GM12892 (cell line): Measurements from ENCODE around the gene TNPO3. TPM values are rescaled to one million over a fixed set of nuclear protein-coding genes. Genes with fewer than 3 reads are reported as not detected.

Experiments
- DNase-seq: peaks from one replicate; pipeline ENCODE4 v3.0.0; 2011; ENCODE audit not compliant: insufficient read length
- FAIRE-seq: peaks from 2 replicates; lab custom pipeline; 2011; peaks lifted over from hg19 to GRCh38; lab: Jason Lieb, UNC
- POLR2A ChIP-seq: IDR thresholded peaks from 2 replicates; pipeline ENCODE4 v1.6.1; 2011; ENCODE audit warnings: low read depth, low read length, control low read depth
- POLR2AphosphoS5 ChIP-seq: IDR thresholded peaks from 2 replicates; pipeline ENCODE4 v1.6.1; 2011; ENCODE audit warnings: low read depth, low read length, control low read depth
- TAF1 ChIP-seq: IDR thresholded peaks from 2 replicates; pipeline ENCODE4 v1.6.1; 2011; ENCODE audit warnings: low read depth, mild to moderate bottlenecking, control low read depth, low read length, borderline replicate concordance
- polyA plus RNA-seq: library from polyadenylated mRNA; unstranded; fragments of >200 nt; gene quantifications from one replicate; pipeline ENCODE4 v1.2.1, GENCODE V29; 2012; ENCODE audit warnings: missing spikeins, inconsistent platforms; ENCODE audit not compliant: missing spikeins

Gene TNPO3
- polyA plus RNA-seq, result 40.8 TPM

- TF ChIP-seq TAF1 (peak; percentile 96), POLR2A (peak; percentile 96), POLR2AphosphoS5 (peak; percentile 91)
- peak; percentile 99 for FAIRE-seq
- peak; percentile 87 for DNase-seq
These were observed at the start of gene TNPO3 for GRCh38 chr7:129054438-129055293. Gene TNPO3, minus strand, starts transcription at chr7:129055111. Its CDS starts 341 bp downstream, at chr7:129054770.

GRCh38 chr7:129103561-129104324 is 48.8 kb upstream of the TNPO3 start:
- TF ChIP-seq POLR2A (no peak), POLR2AphosphoS5 (no peak), TAF1 (no peak)
- no peak for FAIRE-seq
- no peak for DNase-seq

- no peak for FAIRE-seq
- no peak for DNase-seq
- TF ChIP-seq POLR2AphosphoS5 (no peak), TAF1 (no peak), POLR2A (no peak)
These were observed 46.8 kb upstream of the TNPO3 start for GRCh38 chr7:129101746-129102145.

- TF ChIP-seq POLR2AphosphoS5 (no peak), POLR2A (no peak)
- FAIRE-seq (no peak), DNase-seq (no peak)
These were observed 45.9 kb upstream of the TNPO3 start for GRCh38 chr7:129100827-129101166.

- TF ChIP-seq TAF1 (no peak), POLR2A (no peak), POLR2AphosphoS5 (no peak)
- DNase-seq, result no peak
- FAIRE-seq, result no peak
These were observed 43.6 kb upstream of the TNPO3 start for GRCh38 chr7:129098409-129099084.

- FAIRE-seq (peak; percentile 90), DNase-seq (no peak)
- no peak for TF ChIP-seq POLR2A
- no peak for TF ChIP-seq TAF1
- TF ChIP-seq POLR2AphosphoS5, result no peak
These were observed 40.3 kb upstream of the TNPO3 start for GRCh38 chr7:129095258-129095657.

- no peak for DNase-seq
- peak; percentile 33 for FAIRE-seq
- TF ChIP-seq POLR2A, result no peak
- no peak for TF ChIP-seq TAF1
- no peak for TF ChIP-seq POLR2AphosphoS5
These were observed 39.6 kb upstream of the TNPO3 start for GRCh38 chr7:129094501-129094900.

GRCh38 chr7:129093867-129094456 is 39.1 kb upstream of the TNPO3 start:
- FAIRE-seq (no peak), DNase-seq (no peak)

GRCh38 chr7:129091484-129092002 is 36.6 kb upstream of the TNPO3 start:
- peak; percentile 47 for DNase-seq
- TF ChIP-seq POLR2A (no peak), POLR2AphosphoS5 (no peak), TAF1 (no peak)
- peak; percentile 99 for FAIRE-seq

More at GRCh38 chr7:129093867-129094456, 39.1 kb upstream of the TNPO3 start:
- TF ChIP-seq TAF1, result no peak
- TF ChIP-seq POLR2A, result no peak
- no peak for TF ChIP-seq POLR2AphosphoS5

- TF ChIP-seq POLR2A, result no peak
- no peak for TF ChIP-seq POLR2AphosphoS5
- no peak for TF ChIP-seq TAF1
- no peak for DNase-seq
- FAIRE-seq, result no peak
These were observed 35.5 kb upstream of the TNPO3 start for GRCh38 chr7:129090300-129090907.
